SK-N-SH treated with all-trans-retinoic acid at 6 μM for 48 hours (cell line): Measurements from ENCODE around the gene CYTH3.

ENCODE experiments used
- ATAC-seq: fragments of 200-7000 bp; cut with Tn5 transposase; 3 replicates; pipeline ENCODE4 v1.9.1; 2020; ENCODE audit warnings: mild to moderate bottlenecking, moderate library complexity
- ARNTL ChIP-seq: fragments of 450-650 bp; formaldehyde crosslinking; IDR thresholded peaks from 2 replicates; pipeline ENCODE4 v1.5.0; 2020; ENCODE audit warnings: low read depth, mild to moderate bottlenecking, moderate library complexity, borderline replicate concordance
- BACH2 ChIP-seq: fragments of 250-450 bp; sonication (Bioruptor Pico); IDR thresholded peaks from 2 replicates; pipeline ENCODE4 v1.9.0; 2021; ENCODE audit warnings: mild to moderate bottlenecking, borderline replicate concordance
- CSDC2 ChIP-seq: fragments of 250-450 bp; sonication (Bioruptor Pico); IDR thresholded peaks from 2 replicates; pipeline ENCODE4 v1.5.0; 2020; ENCODE audit warnings: mild to moderate bottlenecking, moderate library complexity
- CSRNP3 ChIP-seq: fragments of 250-450 bp; sonication (Bioruptor Pico); IDR thresholded peaks from 2 replicates; pipeline ENCODE4 v1.5.1; 2021; ENCODE audit warnings: mild to moderate bottlenecking, moderate library complexity
- ESRRG ChIP-seq: fragments of 250-450 bp; sonication (Bioruptor Pico); IDR thresholded peaks from 2 replicates; pipeline ENCODE4 v1.6.1; 2021; ENCODE audit warnings: mild to moderate bottlenecking
- GLIS3 ChIP-seq: fragments of 250-450 bp; sonication (Bioruptor Pico); IDR thresholded peaks from 2 replicates; pipeline ENCODE4 v1.5.0; 2020; ENCODE audit warnings: mild to moderate bottlenecking, moderate library complexity
- ISL1 ChIP-seq: fragments of 250-450 bp; sonication (Bioruptor Pico); IDR thresholded peaks from 2 replicates; pipeline ENCODE4 v2.1.2; 2022; ENCODE audit warnings: mild to moderate bottlenecking, moderate library complexity
- OSR1 ChIP-seq: fragments of 250-450 bp; sonication (Bioruptor Pico); IDR thresholded peaks from 2 replicates; pipeline ENCODE4 v1.8.0; 2022; ENCODE audit warnings: moderate library complexity, mild to moderate bottlenecking, inconsistent platforms
- PATZ1 ChIP-seq: fragments of 250-450 bp; sonication (Bioruptor Pico); IDR thresholded peaks from 2 replicates; pipeline ENCODE4 v1.8.0; 2020; ENCODE audit warnings: mild to moderate bottlenecking, moderate library complexity, borderline replicate concordance
- POU6F1 ChIP-seq: fragments of 250-450 bp; sonication (Bioruptor Pico); IDR thresholded peaks from 2 replicates; pipeline ENCODE4 v1.8.0; 2021; ENCODE audit warnings: low read depth, mild to moderate bottlenecking, moderate library complexity, borderline replicate concordance
- PPARA ChIP-seq: fragments of 250-450 bp; sonication (Bioruptor Pico); IDR thresholded peaks from 2 replicates; pipeline ENCODE4 v1.5.0; 2020; ENCODE audit warnings: mild to moderate bottlenecking, borderline replicate concordance
- RARB ChIP-seq: fragments of 250-450 bp; sonication (Bioruptor Pico); IDR thresholded peaks from 2 replicates; pipeline ENCODE4 v1.8.0; 2021; ENCODE audit warnings: mild to moderate bottlenecking, moderate library complexity
- SNAI2 ChIP-seq: fragments of 250-450 bp; sonication (Bioruptor Pico); IDR thresholded peaks from 2 replicates; pipeline ENCODE4 v1.5.0; 2020; ENCODE audit warnings: mild to moderate bottlenecking, moderate library complexity
- TCF4 ChIP-seq: fragments of 250-450 bp; sonication (Bioruptor Pico); IDR thresholded peaks from 2 replicates; pipeline ENCODE4 v1.8.0; 2021; ENCODE audit warnings: mild to moderate bottlenecking, moderate library complexity, borderline replicate concordance
- TOX ChIP-seq: fragments of 250-450 bp; sonication (Bioruptor Pico); IDR thresholded peaks from 2 replicates; pipeline ENCODE4 v1.8.0; 2021; ENCODE audit warnings: mild to moderate bottlenecking, moderate library complexity, borderline replicate concordance
- TSHZ2 ChIP-seq: fragments of 250-450 bp; sonication (Bioruptor Pico); IDR thresholded peaks from 2 replicates; pipeline ENCODE4 v1.5.0; 2020; ENCODE audit warnings: mild to moderate bottlenecking, moderate library complexity
- ZC3H10 ChIP-seq: fragments of 250-450 bp; sonication (Bioruptor Pico); IDR thresholded peaks from 2 replicates; pipeline ENCODE4 v1.5.1; 2021; ENCODE audit warnings: mild to moderate bottlenecking, moderate library complexity
- ZFP3 ChIP-seq: fragments of 250-450 bp; sonication (Bioruptor Pico); IDR thresholded peaks from 2 replicates; pipeline ENCODE4 v1.5.0; 2020; ENCODE audit warnings: mild to moderate bottlenecking, moderate library complexity
- ZFP30 ChIP-seq: fragments of 450-650 bp; formaldehyde crosslinking; IDR thresholded peaks from 2 replicates; pipeline ENCODE4 v1.5.0; 2022; ENCODE audit warnings: mild to moderate bottlenecking, moderate library complexity
- ZNF565 ChIP-seq: fragments of 450-650 bp; formaldehyde crosslinking; conservative IDR thresholded peaks from 2 replicates; pipeline ENCODE4 v1.5.0; 2020; ENCODE audit warnings: low read depth, mild to moderate bottlenecking, moderate library complexity
- ZNF70 ChIP-seq: fragments of 450-650 bp; formaldehyde crosslinking; IDR thresholded peaks from 2 replicates; pipeline ENCODE4 v1.5.0; 2020; ENCODE audit warnings: mild to moderate bottlenecking, moderate library complexity
- ZNF8 ChIP-seq: fragments of 450-650 bp; formaldehyde crosslinking; IDR thresholded peaks from 2 replicates; pipeline ENCODE4 v1.5.0; 2020; ENCODE audit warnings: mild to moderate bottlenecking, moderate library complexity

Gene CYTH3

GRCh38 chr7:6238309-6238925, 34.0 kb downstream of the CYTH3 start:
- ATAC-seq, result no peak
- no peak for TF ChIP-seq ZFP30 (CRISPR knock-in tag)

GRCh38 chr7:6237730-6238129, 34.7 kb downstream of the CYTH3 start:
- no peak for TF ChIP-seq TCF4 (CRISPR knock-in tag)
- TF ChIP-seq ZC3H10 (CRISPR knock-in tag), result no peak
- TF ChIP-seq ZNF70, result no peak
- TF ChIP-seq TOX (CRISPR knock-in tag), result no peak
- ATAC-seq, result no peak

GRCh38 chr7:6237011-6237410, 35.4 kb downstream of the CYTH3 start:
- no peak for ATAC-seq
- no peak for TF ChIP-seq TCF4 (CRISPR knock-in tag)
- TF ChIP-seq ARNTL (CRISPR knock-in tag), result no peak
- no peak for TF ChIP-seq TSHZ2 (CRISPR knock-in tag)
- no peak for TF ChIP-seq TOX (CRISPR knock-in tag)
- TF ChIP-seq SNAI2 (CRISPR knock-in tag), result no peak
- TF ChIP-seq ZNF565 (CRISPR knock-in tag), result no peak
- TF ChIP-seq CSDC2, result no peak
- TF ChIP-seq ZFP30 (CRISPR knock-in tag), result no peak
- no peak for TF ChIP-seq ZC3H10 (CRISPR knock-in tag)
- no peak for TF ChIP-seq RARB (CRISPR knock-in tag)
- no peak for TF ChIP-seq ZNF70
- TF ChIP-seq OSR1 (CRISPR knock-in tag), result no peak
- no peak for TF ChIP-seq ISL1 (CRISPR knock-in tag)
- TF ChIP-seq ZFP3 (CRISPR knock-in tag), result no peak
- no peak for TF ChIP-seq PPARA
- no peak for TF ChIP-seq BACH2
- no peak for TF ChIP-seq ESRRG (CRISPR knock-in tag)
- no peak for TF ChIP-seq POU6F1 (CRISPR knock-in tag)

GRCh38 chr7:6235029-6235871, 37.2 kb downstream of the CYTH3 start:
- ATAC-seq, result no peak
- TF ChIP-seq CSRNP3 (CRISPR knock-in tag) (no peak), GLIS3 (CRISPR knock-in tag) (no peak), PATZ1 (CRISPR knock-in tag) (no peak), ARNTL (CRISPR knock-in tag) (no peak), TCF4 (CRISPR knock-in tag) (no peak), CSDC2 (no peak), ZNF70 (no peak), RARB (CRISPR knock-in tag) (no peak), ZNF8 (CRISPR knock-in tag) (no peak), SNAI2 (CRISPR knock-in tag) (no peak), PPARA (no peak), TOX (CRISPR knock-in tag) (no peak), ISL1 (CRISPR knock-in tag) (no peak), TSHZ2 (CRISPR knock-in tag) (no peak), ZC3H10 (CRISPR knock-in tag) (no peak), OSR1 (CRISPR knock-in tag) (no peak), BACH2 (no peak), ZNF565 (CRISPR knock-in tag) (no peak)
